Pancreas (tissue), 10 donors: ENCODE measurements around the gene ZRANB2. TPM values are rescaled to one million over a fixed set of nuclear protein-coding genes. Genes with fewer than 3 reads are reported as not detected.

Experiments used
- ATAC-seq, 4 donors: fragments of 200-7000 bp; cut with Tn5 transposase; one replicate each; pipeline versions ENCODE4 v1.8.0 to v1.9.1; 2020; ENCODE audit warnings: mild to moderate bottlenecking in 4 of 4, moderate library complexity in 4 of 4
- DNase-seq, 6 donors: peaks; one replicate each; pipeline ENCODE4 v3.0.0-alpha.2; 2020
- FAIRE-seq: peaks from 2 replicates; lab custom pipeline; 2012; peaks lifted over from hg19 to GRCh38; lab: Jason Lieb, UNC
- H3K27ac ChIP-seq, 4 donors: fragments of 200-600 bp; sonication (generic); 1 replicate in 3 of 4; 2 replicates in 1 of 4; pipeline versions ENCODE4 v1.5.0 to v1.8.0; 2020
- H3K27me3 ChIP-seq, 4 donors: fragments of 200-600 bp; one replicate each; pipeline ENCODE4 v1.8.0; 2021
- H3K36me3 ChIP-seq, 3 donors: fragments of 200-600 bp; sonication (generic) in 1 of 3; one replicate each; pipeline versions ENCODE4 v1.5.0 to v1.8.0; 2020 to 2021
- H3K4me1 ChIP-seq, 3 donors: fragments of 200-600 bp; one replicate each; pipeline ENCODE4 v1.8.0; 2021
- H3K4me3 ChIP-seq, 4 donors: fragments of 200-600 bp; sonication (generic) in 2 of 4; one replicate each; pipeline versions ENCODE4 v1.5.0 to v1.8.0; 2020 to 2021
- H3K9me3 ChIP-seq, 4 donors: fragments of 200-600 bp; one replicate each; pipeline ENCODE4 v1.8.0; 2021
- CTCF ChIP-seq, 4 donors: fragments of 200-600 bp; sonication (generic) in 3 of 4; IDR thresholded peaks; one replicate each; pipeline versions ENCODE4 v1.5.0 to v1.8.0; 2021; ENCODE audit warnings: antibody characterized with exemption in 4 of 4
- WGBS, 2 donors: extraction: QIAGEN DNeasy Blood & Tissue Kit; methylation state at CpG; one replicate each; pipeline ENCODE4 v1.1.7; 2013; 5-methylcytosine and 5-hydroxymethylcytosine counted together
- intact Hi-C, 3 donors: fragments of 100-400 bp; cut with DNase I; formaldehyde crosslinking; loops; one replicate each; pipeline versions ENCODE4 v1.11.1 to v1.14.2; 2022
- polyA plus RNA-seq, 2 donors: library from polyadenylated mRNA; stranded (reverse); fragments of 200-250 nt; gene quantifications; one replicate each; pipeline ENCODE4 v1.2.3, GENCODE V29; 2013
- total RNA-seq, 6 donors: library from RNA; stranded (reverse); fragmentation: NEBNext Ultra II Directional in 4 of 6; extraction: Animal tissue kit (Norgen Biotek cat#: 25700) in 4 of 6; gene quantifications; one replicate each; pipeline versions ENCODE4 v1.2.1 to v1.2.4, GENCODE V29; 2021 to 2023
- donor health status: healthy with polysubstance abuse.
- donor health status: DM: no; HTN: no; CAD: no; lungs with moderate emphysema.
- donor health status: DM: no; HTN: no; CAD: no.
- donor health status: control.
- donor health status: control.
- donor health status: Bipolar disorder and iron deficiency.
- donor health status: DM: yes; HTN: yes; CAD: no.
- donor health status: DM: no; HTN: no; CAD: no.
- donor health status: DM: no; HTN: no; CAD: no.
- donor health status: DM: yes; HTN: yes; CAD: no.

ZRANB2 gene
- total and polyA plus RNA-seq, 8 donors, result 22.0 to 62.9 (median 32.9) TPM

GRCh38 chr1:71028981-71029380 lies 51.9 kb downstream of the ZRANB2 start:
- DNase-seq (no peak), ATAC-seq (no peak), FAIRE-seq (no peak)
- no peak for TF ChIP-seq CTCF (IDR thresholded peaks at IDR 0.05)
- Histone ChIP-seq H3K4me3 (no peak overlapping the region), H3K27ac (no peak overlapping the region), H3K27me3 (no peaks in the 10 kb centered on the region), H3K9me3 (no peaks in the 10 kb centered on the region), H3K4me1 (no peaks in the 10 kb centered on the region), H3K36me3 (no peaks in the 10 kb centered on the region)
- WGBS, 2 donors, result 91 to 98% methylated on average over 1 of the region's 1 CpG
- intact Hi-C loops, result no loop called here

GRCh38 chr1:71027991-71028390 lies 52.8 kb downstream of the ZRANB2 start:
- WGBS, 2 donors, result 89 to 91% methylated on average over 7 of the region's 7 CpGs
- Histone ChIP-seq H3K4me1 (no peaks in the 10 kb centered on the region), H3K27ac (no peak overlapping the region), H3K4me3 (no peak overlapping the region), H3K9me3 (no peaks in the 10 kb centered on the region), H3K36me3 (no peaks in the 10 kb centered on the region), H3K27me3 (no peaks in the 10 kb centered on the region)
- no peak for TF ChIP-seq CTCF (IDR thresholded peaks at IDR 0.05)
- ATAC-seq (no peak), DNase-seq (no peak), FAIRE-seq (no peak)
- intact Hi-C loops, result no loop called here

GRCh38 chr1:71026093-71026492 lies 54.7 kb downstream of the ZRANB2 start:
- H3K36me3 ChIP-seq, result no peaks in the 10 kb centered on the region
- no peaks in the 10 kb centered on the region for H3K27me3 ChIP-seq
- no peaks in the 10 kb centered on the region for H3K4me1 ChIP-seq
- intact Hi-C loops, result no loop called here
- H3K4me3 ChIP-seq, result no peak overlapping the region
- DNase-seq, result no peak
- H3K9me3 ChIP-seq, result no peaks in the 10 kb centered on the region
- no peak overlapping the region for H3K27ac ChIP-seq
- WGBS, 2 donors, result 87 to 93% methylated on average over 4 of the region's 4 CpGs
- no peak for ATAC-seq
- FAIRE-seq, result no peak
- no peak for TF ChIP-seq CTCF (IDR thresholded peaks at IDR 0.05)

GRCh38 chr1:71023515-71023914 lies 57.3 kb downstream of the ZRANB2 start:
- Histone ChIP-seq H3K4me3 (no peak overlapping the region), H3K4me1 (no peaks in the 10 kb centered on the region), H3K27me3 (no peaks in the 10 kb centered on the region), H3K27ac (no peak overlapping the region), H3K36me3 (no peaks in the 10 kb centered on the region), H3K9me3 (no peaks in the 10 kb centered on the region)
- intact Hi-C loops, result no loop called here
- FAIRE-seq (no peak), DNase-seq (no peak), ATAC-seq (no peak)
- 82 to 90% methylated on average over 4 of the region's 4 CpGs for WGBS, 2 donors
- TF ChIP-seq CTCF (IDR thresholded peaks at IDR 0.05), result no peak

GRCh38 chr1:71019233-71019969 lies 61.4 kb downstream of the ZRANB2 start:
- H3K4me3 ChIP-seq, result no peak overlapping the region
- no peaks in the 10 kb centered on the region for H3K9me3 ChIP-seq
- no peak for DNase-seq
- H3K27ac ChIP-seq, result no peak overlapping the region
- intact Hi-C loops, result no loop called here
- FAIRE-seq, result no peak
- no peaks in the 10 kb centered on the region for H3K36me3 ChIP-seq
- no peaks in the 10 kb centered on the region for H3K4me1 ChIP-seq
- no peaks in the 10 kb centered on the region for H3K27me3 ChIP-seq
- ATAC-seq, result no peak
- 57 to 62% methylated on average over 7 of the region's 7 CpGs for WGBS, 2 donors
- no peak for TF ChIP-seq CTCF (IDR thresholded peaks at IDR 0.05)
